Measurements from ENCODE around the gene PEDS1.

DNA sequence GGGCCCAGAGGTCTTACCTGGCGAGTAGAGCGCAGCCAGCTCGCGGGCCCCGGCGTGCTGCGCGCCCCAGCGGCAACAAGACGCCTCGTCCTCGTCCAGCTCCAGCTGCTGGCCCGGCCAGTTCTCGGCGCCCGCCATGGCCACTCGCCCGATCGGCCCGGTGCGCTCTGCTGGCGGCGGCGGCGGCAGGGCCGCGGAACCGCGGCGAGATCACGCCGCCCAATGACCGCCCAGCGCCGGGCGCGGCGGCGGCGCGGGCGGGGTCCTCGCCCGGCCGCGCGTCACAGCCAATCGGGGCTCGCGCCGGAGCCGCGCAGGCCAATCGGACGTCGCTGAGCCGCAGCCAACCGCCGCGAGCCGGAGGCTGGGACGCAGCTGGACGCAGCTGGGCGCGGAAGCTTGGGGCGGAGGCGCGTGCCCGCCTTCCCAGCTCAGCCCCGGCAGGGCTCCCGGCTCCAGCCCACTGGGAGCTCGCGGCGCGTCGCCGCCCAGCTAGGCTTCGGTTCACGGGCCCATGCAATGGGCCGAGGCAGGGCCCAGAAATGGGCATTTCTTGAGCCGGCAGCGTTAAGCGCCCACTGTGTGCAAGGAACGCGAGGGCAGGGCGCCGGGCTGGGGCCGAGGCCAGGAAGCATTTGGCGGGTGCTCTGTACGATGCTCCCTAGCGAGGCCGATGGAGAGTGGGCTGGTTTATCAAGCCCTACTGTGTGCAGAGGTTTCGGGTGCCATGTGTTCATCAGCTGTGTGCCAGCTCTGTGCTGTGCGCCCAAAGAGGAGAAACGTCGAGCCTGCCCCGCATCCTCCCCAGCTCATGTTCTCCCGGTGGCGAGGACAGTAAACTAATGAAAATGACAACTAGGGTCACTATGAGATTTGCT, at the start of gene PEDS1:
- TF ChIP-seq EZH2 (IDR thresholded peaks at IDR 0.05), result peak; percentile 26
- TF ChIP-seq, protein P1, sequence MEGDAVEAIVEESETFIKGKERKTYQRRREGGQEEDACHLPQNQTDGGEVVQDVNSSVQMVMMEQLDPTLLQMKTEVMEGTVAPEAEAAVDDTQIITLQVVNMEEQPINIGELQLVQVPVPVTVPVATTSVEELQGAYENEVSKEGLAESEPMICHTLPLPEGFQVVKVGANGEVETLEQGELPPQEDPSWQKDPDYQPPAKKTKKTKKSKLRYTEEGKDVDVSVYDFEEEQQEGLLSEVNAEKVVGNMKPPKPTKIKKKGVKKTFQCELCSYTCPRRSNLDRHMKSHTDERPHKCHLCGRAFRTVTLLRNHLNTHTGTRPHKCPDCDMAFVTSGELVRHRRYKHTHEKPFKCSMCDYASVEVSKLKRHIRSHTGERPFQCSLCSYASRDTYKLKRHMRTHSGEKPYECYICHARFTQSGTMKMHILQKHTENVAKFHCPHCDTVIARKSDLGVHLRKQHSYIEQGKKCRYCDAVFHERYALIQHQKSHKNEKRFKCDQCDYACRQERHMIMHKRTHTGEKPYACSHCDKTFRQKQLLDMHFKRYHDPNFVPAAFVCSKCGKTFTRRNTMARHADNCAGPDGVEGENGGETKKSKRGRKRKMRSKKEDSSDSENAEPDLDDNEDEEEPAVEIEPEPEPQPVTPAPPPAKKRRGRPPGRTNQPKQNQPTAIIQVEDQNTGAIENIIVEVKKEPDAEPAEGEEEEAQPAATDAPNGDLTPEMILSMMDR (IDR thresholded peaks at IDR 0.05), result peak; percentile 17
